K562 (cell line): ENCODE results near the gene TMEM167B. TPM values are rescaled to one million over a fixed set of nuclear protein-coding genes. Genes with fewer than 3 reads are reported as not detected.

Source experiments
- ARID4B ChIP-seq: sonication (generic); formaldehyde crosslinking; IDR thresholded peaks from 2 replicates; pipeline ENCODE4 v1.8.0; 2022; ENCODE audit warnings: mild to moderate bottlenecking, missing genetic modification reagents
- ASH1L ChIP-seq: fragments of 450-650 bp; IDR thresholded peaks from 2 replicates; pipeline ENCODE4 v1.6.1; 2018; ENCODE audit warnings: borderline replicate concordance, mild to moderate bottlenecking, low read depth; ENCODE audit not compliant: partially characterized antibody
- ELK3 ChIP-seq: fragments of 450-650 bp; formaldehyde crosslinking; IDR thresholded peaks from 2 replicates; pipeline ENCODE4 v1.4.0; 2020; ENCODE audit warnings: mild to moderate bottlenecking
- HDAC2 ChIP-seq: fragments of 450-650 bp; IDR thresholded peaks from 2 replicates; pipeline ENCODE4 v1.6.1; 2016; ENCODE audit warnings: mild to moderate bottlenecking
- LCOR ChIP-seq: sonication (generic); formaldehyde crosslinking; IDR thresholded peaks from 2 replicates; pipeline ENCODE4 v1.8.0; 2022; ENCODE audit warnings: mild to moderate bottlenecking, missing genetic modification reagents
- MTA1 ChIP-seq: fragments of 450-650 bp; IDR thresholded peaks from 2 replicates; pipeline ENCODE4 v1.6.1; 2017; ENCODE audit warnings: borderline replicate concordance
- XRCC3 ChIP-seq: fragments of 450-650 bp; IDR thresholded peaks from 2 replicates; pipeline ENCODE4 v1.6.1; 2017; ENCODE audit warnings: mild to moderate bottlenecking, moderate library complexity
- ZNF121 ChIP-seq: sonication (generic); formaldehyde crosslinking; conservative IDR thresholded peaks from 2 replicates; pipeline ENCODE4 v1.8.0; 2022; ENCODE audit warnings: missing genetic modification reagents
- ZNF146 ChIP-seq: IDR thresholded peaks from one replicate; pipeline ENCODE4 v1.6.1; 2018; ENCODE audit warnings: missing compliant biosample characterization; ENCODE audit not compliant: unreplicated experiment
- ZNF507 ChIP-seq: conservative IDR thresholded peaks from 2 replicates; pipeline ENCODE4 v1.6.1; 2017; ENCODE audit warnings: missing genetic modification characterization, missing compliant biosample characterization
- ZNF77 ChIP-seq: fragments of 250-450 bp; sonication (Bioruptor Pico); IDR thresholded peaks from 2 replicates; pipeline ENCODE4 v1.5.0; 2020
- ZNF830 ChIP-seq: fragments of 250-450 bp; sonication (Bioruptor Pico); IDR thresholded peaks from 2 replicates; pipeline ENCODE4 v1.5.0; 2021; ENCODE audit warnings: mild to moderate bottlenecking
- polyA plus RNA-seq, 8 experiments: library from polyadenylated mRNA; depleted of rRNA in 4 of 8; stranded (reverse) in 5 of 8; unstranded in 3 of 8; fragments of >200 nt; fragmentation: Nextera tagmentation in 2 of 8; fragmentation: Illumina TruSeq in 1 of 8; extraction: Ambion mirVana in 2 of 8; extraction: Trizol in 1 of 8; gene quantifications; 2 replicates each; pipeline versions ENCODE4 v1.2.1 to v1.2.3, GENCODE V29; 2011 to 2014; ENCODE audit warnings: inconsistent platforms in 1 of 8, missing spikeins in 1 of 8
- total RNA-seq, 7 experiments: library from RNA; depleted of rRNA in 6 of 7; stranded (reverse); fragments of >200 nt in 6 of 7; fragmentation: Illumina TruSeq in 2 of 7; extraction: Trizol in 2 of 7; gene quantifications; 2 replicates each; pipeline versions ENCODE4 v1.2.1 to v1.2.3, GENCODE V29; 2011 to 2021; ENCODE audit warnings: low replicate concordance in 1 of 7
- TF ChIP-seq, protein P1 (sequence below): fragments of 450-650 bp; formaldehyde crosslinking; IDR thresholded peaks from 2 replicates; pipeline ENCODE4 v1.4.0; 2020; ENCODE audit warnings: mild to moderate bottlenecking, moderate library complexity
- TF ChIP-seq, protein P2 (sequence below), 3 experiments: IDR thresholded peaks in 2 of 3; conservative IDR thresholded peaks in 1 of 3; 2 replicates each; pipeline ENCODE4 v1.5.1; 2011 to 2012; ENCODE audit warnings: low read length in 3 of 3, mild to moderate bottlenecking in 3 of 3, control low read depth in 2 of 3, improper control_type of control experiment in 1 of 3, inconsistent platforms in 1 of 3, low read depth in 1 of 3, mixed read lengths in 1 of 3, moderate library complexity in 1 of 3; ENCODE audit not compliant: insufficient read depth in 2 of 3
- TF ChIP-seq, protein P3 (sequence below): sonication (generic); formaldehyde crosslinking; IDR thresholded peaks from 2 replicates; pipeline ENCODE4 v1.8.0; 2023; ENCODE audit warnings: mild to moderate bottlenecking, missing genetic modification reagents

The TMEM167B gene
- total and polyA plus RNA-seq, 9 of the 15 experiments (the other 6 are each of a cell fraction or from before 2014, with no cell fraction given) = 17.2 to 36.4 (median 32.2) TPM

DNA sequence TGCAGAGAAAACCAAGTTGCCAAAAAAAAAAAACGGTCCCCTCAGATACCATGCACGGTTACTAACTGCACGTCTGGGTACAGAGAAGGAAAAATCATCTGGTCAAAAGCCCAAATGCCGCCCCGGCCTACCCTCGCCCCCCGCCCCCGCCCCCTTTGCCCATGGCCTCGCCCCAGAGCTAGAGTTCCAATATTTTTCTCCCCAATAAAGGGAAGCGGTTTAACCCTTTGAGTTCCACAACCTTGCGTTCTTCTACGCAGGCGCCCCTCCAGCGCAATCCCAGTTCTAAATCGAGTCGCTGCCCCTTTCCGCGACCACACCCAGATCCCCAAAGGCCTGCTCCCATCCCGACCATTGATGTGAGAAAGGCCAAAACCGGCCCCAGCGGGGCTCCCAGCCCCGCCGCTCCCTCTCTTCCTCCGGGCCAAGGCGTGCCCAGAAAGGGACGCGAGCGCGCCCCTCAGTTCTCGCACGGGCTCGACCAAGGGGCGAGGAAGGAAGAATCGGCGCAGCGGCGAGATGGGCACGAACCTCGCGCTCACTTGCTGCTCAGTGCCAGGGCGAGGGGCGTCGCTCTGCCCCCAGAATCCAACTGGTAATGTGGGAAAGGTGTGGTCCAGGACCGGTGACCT is 49.5 kb upstream of the TMEM167B start (continued):
- no peak for TF ChIP-seq ASH1L
- TF ChIP-seq XRCC3 = no peak
- no peak for TF ChIP-seq ZNF146 (CRISPR knock-in tag)
- no peak for TF ChIP-seq ELK3
- TF ChIP-seq, protein P1, sequence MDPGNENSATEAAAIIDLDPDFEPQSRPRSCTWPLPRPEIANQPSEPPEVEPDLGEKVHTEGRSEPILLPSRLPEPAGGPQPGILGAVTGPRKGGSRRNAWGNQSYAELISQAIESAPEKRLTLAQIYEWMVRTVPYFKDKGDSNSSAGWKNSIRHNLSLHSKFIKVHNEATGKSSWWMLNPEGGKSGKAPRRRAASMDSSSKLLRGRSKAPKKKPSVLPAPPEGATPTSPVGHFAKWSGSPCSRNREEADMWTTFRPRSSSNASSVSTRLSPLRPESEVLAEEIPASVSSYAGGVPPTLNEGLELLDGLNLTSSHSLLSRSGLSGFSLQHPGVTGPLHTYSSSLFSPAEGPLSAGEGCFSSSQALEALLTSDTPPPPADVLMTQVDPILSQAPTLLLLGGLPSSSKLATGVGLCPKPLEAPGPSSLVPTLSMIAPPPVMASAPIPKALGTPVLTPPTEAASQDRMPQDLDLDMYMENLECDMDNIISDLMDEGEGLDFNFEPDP (CRISPR knock-in tag) = 0 out of 2 replicates have a peak, but pooled peaks have one; percentile 21
- TF ChIP-seq ZNF121 (CRISPR knock-in tag) = no peak
- no peak for TF ChIP-seq ZNF830 (CRISPR knock-in tag)
- TF ChIP-seq, protein P2, sequence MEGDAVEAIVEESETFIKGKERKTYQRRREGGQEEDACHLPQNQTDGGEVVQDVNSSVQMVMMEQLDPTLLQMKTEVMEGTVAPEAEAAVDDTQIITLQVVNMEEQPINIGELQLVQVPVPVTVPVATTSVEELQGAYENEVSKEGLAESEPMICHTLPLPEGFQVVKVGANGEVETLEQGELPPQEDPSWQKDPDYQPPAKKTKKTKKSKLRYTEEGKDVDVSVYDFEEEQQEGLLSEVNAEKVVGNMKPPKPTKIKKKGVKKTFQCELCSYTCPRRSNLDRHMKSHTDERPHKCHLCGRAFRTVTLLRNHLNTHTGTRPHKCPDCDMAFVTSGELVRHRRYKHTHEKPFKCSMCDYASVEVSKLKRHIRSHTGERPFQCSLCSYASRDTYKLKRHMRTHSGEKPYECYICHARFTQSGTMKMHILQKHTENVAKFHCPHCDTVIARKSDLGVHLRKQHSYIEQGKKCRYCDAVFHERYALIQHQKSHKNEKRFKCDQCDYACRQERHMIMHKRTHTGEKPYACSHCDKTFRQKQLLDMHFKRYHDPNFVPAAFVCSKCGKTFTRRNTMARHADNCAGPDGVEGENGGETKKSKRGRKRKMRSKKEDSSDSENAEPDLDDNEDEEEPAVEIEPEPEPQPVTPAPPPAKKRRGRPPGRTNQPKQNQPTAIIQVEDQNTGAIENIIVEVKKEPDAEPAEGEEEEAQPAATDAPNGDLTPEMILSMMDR (IDR thresholded peaks at IDR 0.05 in 2 of 3, conservative IDR thresholded peaks at IDR 0.05 in 1 of 3; ENCODE audit: insufficient read depth in 2 of 3, low read depth in 1 of 3, low read length in 3 of 3) = 0 out of 6 replicates have a peak, but pooled peaks of 1 of the 3 experiments have one; percentile 9
- TF ChIP-seq, protein P3, sequence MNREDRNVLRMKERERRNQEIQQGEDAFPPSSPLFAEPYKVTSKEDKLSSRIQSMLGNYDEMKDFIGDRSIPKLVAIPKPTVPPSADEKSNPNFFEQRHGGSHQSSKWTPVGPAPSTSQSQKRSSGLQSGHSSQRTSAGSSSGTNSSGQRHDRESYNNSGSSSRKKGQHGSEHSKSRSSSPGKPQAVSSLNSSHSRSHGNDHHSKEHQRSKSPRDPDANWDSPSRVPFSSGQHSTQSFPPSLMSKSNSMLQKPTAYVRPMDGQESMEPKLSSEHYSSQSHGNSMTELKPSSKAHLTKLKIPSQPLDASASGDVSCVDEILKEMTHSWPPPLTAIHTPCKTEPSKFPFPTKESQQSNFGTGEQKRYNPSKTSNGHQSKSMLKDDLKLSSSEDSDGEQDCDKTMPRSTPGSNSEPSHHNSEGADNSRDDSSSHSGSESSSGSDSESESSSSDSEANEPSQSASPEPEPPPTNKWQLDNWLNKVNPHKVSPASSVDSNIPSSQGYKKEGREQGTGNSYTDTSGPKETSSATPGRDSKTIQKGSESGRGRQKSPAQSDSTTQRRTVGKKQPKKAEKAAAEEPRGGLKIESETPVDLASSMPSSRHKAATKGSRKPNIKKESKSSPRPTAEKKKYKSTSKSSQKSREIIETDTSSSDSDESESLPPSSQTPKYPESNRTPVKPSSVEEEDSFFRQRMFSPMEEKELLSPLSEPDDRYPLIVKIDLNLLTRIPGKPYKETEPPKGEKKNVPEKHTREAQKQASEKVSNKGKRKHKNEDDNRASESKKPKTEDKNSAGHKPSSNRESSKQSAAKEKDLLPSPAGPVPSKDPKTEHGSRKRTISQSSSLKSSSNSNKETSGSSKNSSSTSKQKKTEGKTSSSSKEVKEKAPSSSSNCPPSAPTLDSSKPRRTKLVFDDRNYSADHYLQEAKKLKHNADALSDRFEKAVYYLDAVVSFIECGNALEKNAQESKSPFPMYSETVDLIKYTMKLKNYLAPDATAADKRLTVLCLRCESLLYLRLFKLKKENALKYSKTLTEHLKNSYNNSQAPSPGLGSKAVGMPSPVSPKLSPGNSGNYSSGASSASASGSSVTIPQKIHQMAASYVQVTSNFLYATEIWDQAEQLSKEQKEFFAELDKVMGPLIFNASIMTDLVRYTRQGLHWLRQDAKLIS = 0 out of 2 replicates have a peak, but pooled peaks have one; percentile 3
- TF ChIP-seq ZNF507 (tag) = no peak
- 0 out of 2 replicates have a peak, but pooled peaks have one; percentile 5 for TF ChIP-seq HDAC2
- TF ChIP-seq ZNF77 (CRISPR knock-in tag) = no peak
- peak; percentile 17; the same call in 1 of the 2 replicates for TF ChIP-seq LCOR
- TF ChIP-seq MTA1 = 0 out of 2 replicates have a peak, but pooled peaks have one; percentile 22
- TF ChIP-seq ARID4B (CRISPR knock-in tag) = no peak
